Smooth muscle cell (in vitro differentiated cells): ENCODE results near the gene PCGF3. TPM values are rescaled to one million over a fixed set of nuclear protein-coding genes. Genes with fewer than 3 reads are reported as not detected.

Experiments
- DNase-seq: peaks from one replicate; lab custom pipeline; 2025; ENCODE audit not compliant: unreplicated experiment; lab: John Stamatoyannopoulos, UW
- H2AFZ ChIP-seq: fragments of 200-600 bp; sonication (generic); 2 replicates; pipeline ENCODE4 v1.6.0; 2016; ENCODE audit warnings: antibody characterized with exemption, low read depth, mild to moderate bottlenecking
- H3F3A ChIP-seq: fragments of 200-600 bp; sonication (generic); 2 replicates; pipeline ENCODE4 v1.6.0; 2017; ENCODE audit warnings: antibody characterized with exemption, low read depth
- H3K27ac ChIP-seq: fragments of 200-600 bp; sonication (generic); 2 replicates; pipeline ENCODE4 v1.5.1; 2016; ENCODE audit warnings: low read depth, mild to moderate bottlenecking
- H3K27me3 ChIP-seq: fragments of 200-600 bp; sonication (generic); 2 replicates; pipeline ENCODE4 v1.6.1; 2016; ENCODE audit warnings: low read depth, mild to moderate bottlenecking
- H3K36me3 ChIP-seq: fragments of 200-600 bp; sonication (generic); 2 replicates; pipeline ENCODE4 v1.5.1; 2016; ENCODE audit warnings: low read depth
- H3K4me1 ChIP-seq: fragments of 200-600 bp; sonication (generic); 2 replicates; pipeline ENCODE4 v1.5.1; 2016; ENCODE audit warnings: low read depth
- H3K4me2 ChIP-seq: fragments of 200-600 bp; sonication (generic); 2 replicates; pipeline ENCODE4 v1.6.0; 2016; ENCODE audit warnings: mild to moderate bottlenecking
- H3K4me3 ChIP-seq: fragments of 200-600 bp; sonication (generic); 2 replicates; pipeline ENCODE4 v1.5.1; 2016; ENCODE audit warnings: mild to moderate bottlenecking
- H3K79me2 ChIP-seq: fragments of 200-600 bp; sonication (generic); 2 replicates; pipeline ENCODE4 v1.6.0; 2016; ENCODE audit warnings: low read depth, mild to moderate bottlenecking
- H3K9ac ChIP-seq: fragments of 200-600 bp; sonication (generic); 2 replicates; pipeline ENCODE4 v1.6.0; 2016; ENCODE audit warnings: low read depth
- H3K9me3 ChIP-seq: fragments of 200-600 bp; sonication (generic); replicated peaks from 2 replicates; pipeline ENCODE4 v1.5.1; 2016; ENCODE audit warnings: low read depth
- H4K20me1 ChIP-seq: fragments of 200-600 bp; sonication (generic); 2 replicates; pipeline ENCODE4 v1.6.0; 2016; ENCODE audit warnings: low read depth
- CTCF ChIP-seq: fragments of 200-600 bp; sonication (generic); IDR thresholded peaks from 2 replicates; pipeline ENCODE4 v1.5.1; 2017; ENCODE audit warnings: borderline replicate concordance, mild to moderate bottlenecking, antibody characterized with exemption; ENCODE audit not compliant: insufficient read depth, poor library complexity, severe bottlenecking
- WGBS: methylation state at CpG from one replicate; pipeline ENCODE4 v1.1.7; 2016; ENCODE audit warnings: low lambda C conversion rate; 5-methylcytosine and 5-hydroxymethylcytosine counted together
- polyA plus RNA-seq: library from polyadenylated mRNA; unstranded; fragments of >200 nt; fragmentation: Nextera tagmentation; extraction: Ambion mirVana; gene quantifications from 2 replicates; pipeline ENCODE4 v1.2.1, GENCODE V29; 2016
- total RNA-seq: library from RNA; depleted of rRNA; stranded (reverse); fragments of >200 nt; gene quantifications from 2 replicates; pipeline ENCODE4 v1.2.3, GENCODE V29; 2014

The PCGF3 gene
- total and polyA plus RNA-seq, 2 experiments from 2014 or later = 29.6 to 45.4 TPM

GRCh38 chr4:790466-790820, 84.8 kb downstream of the PCGF3 start:
- no peaks in the 10 kb centered on the region for H3F3A ChIP-seq
- WGBS = 83% methylated on average over 8 of the region's 8 CpGs
- H3K4me1 ChIP-seq = peaks cover 14% of the 10 kb centered on the region
- H3K36me3 ChIP-seq = no peaks in the 10 kb centered on the region
- no peak for TF ChIP-seq CTCF
- no peaks in the 10 kb centered on the region for H3K9me3 ChIP-seq
- H3K27me3 ChIP-seq = peaks cover 74% of the 10 kb centered on the region
- no peak overlapping the region for H3K9ac ChIP-seq
- DNase-seq = no peak
- no peak overlapping the region for H2AFZ ChIP-seq
- no peak overlapping the region for H3K4me2 ChIP-seq
- no peak overlapping the region for H3K27ac ChIP-seq
- H4K20me1 ChIP-seq = no peaks in the 10 kb centered on the region
- H3K79me2 ChIP-seq = no peaks in the 10 kb centered on the region
- H3K4me3 ChIP-seq = no peak overlapping the region

DNA sequence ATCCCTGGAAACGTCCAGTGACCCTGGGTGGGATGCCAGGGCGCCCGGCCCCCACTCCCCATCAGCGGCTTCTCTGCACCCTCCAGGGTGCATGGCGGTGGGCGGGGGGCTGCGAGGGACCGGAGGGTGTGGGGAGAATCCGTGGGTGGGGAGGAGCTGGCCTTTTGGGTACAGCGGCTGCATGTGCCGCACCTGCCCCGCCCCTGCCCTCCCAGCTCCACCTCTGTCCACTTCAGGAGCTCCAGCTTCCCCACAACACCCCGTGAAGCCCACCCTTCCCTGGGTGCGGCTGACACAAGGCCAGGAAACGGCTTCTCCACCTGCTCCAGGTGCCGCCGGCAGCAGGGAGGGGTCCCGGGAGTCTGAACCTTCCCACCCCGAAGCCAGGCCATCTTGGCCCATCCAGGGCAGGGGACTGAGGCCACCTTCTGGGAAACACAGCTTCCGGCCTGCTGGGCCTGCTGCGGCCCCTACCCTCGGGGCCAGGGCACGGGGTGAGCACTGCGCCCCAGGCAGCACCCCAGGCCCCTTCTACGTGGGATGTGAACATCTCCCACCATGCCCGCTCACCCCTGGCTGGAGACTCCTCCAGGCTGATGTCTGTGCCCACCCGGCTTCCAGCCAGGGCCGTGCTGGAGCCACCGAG, 85.7 kb downstream of the PCGF3 start:
- Histone ChIP-seq H3K9ac (no peak overlapping the region), H3F3A (no peaks in the 10 kb centered on the region), H3K79me2 (no peaks in the 10 kb centered on the region), H3K27me3 (peaks cover 74% of the 10 kb centered on the region), H2AFZ (no peak overlapping the region), H3K9me3 (no peaks in the 10 kb centered on the region), H4K20me1 (no peaks in the 10 kb centered on the region), H3K36me3 (no peaks in the 10 kb centered on the region), H3K4me3 (no peak overlapping the region), H3K27ac (no peak overlapping the region), H3K4me2 (no peak overlapping the region), H3K4me1 (peaks cover 5% of the 10 kb centered on the region)
- TF ChIP-seq CTCF = no peak
- WGBS = 87% methylated on average over 24 of the region's 29 CpGs
- no peak for DNase-seq

DNA sequence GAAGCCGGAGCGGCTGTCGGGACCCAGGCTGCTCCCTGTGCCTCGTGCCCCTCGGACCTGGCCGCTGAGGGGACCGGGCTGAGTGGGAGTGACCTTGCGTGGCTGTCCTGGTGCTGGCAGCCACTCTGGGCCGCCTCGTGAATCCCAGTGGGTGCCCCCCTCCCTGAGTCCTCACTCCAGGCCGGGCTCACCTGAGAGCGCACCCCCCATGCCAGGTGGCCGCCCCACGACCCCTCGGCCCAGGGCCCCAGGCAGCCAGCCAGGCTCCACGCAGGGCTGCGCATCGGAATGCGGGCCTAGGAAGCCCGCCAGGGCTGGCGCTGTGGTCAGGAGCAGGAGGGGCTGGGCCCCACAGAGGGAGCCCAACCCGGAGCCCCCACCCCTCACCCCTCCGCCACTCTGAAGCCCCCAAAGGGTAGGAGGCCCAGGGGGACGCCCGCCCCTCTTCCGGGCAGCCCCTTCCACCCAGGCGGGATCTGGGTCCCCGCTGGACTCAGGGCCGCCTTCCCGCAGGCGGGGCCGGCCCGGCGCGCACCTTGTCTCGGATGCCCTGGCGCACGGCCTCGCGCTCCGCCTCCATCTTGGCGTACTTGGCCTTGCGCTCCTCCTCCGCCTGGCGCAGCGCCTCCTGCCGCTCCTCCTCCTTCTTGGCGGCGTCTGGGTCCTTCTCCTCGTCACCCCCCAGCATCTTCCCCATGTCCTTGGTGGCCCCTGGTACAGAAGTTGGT, 86.4 kb downstream of the PCGF3 start:
- Histone ChIP-seq H3K9me3 (no peaks in the 10 kb centered on the region), H4K20me1 (no peaks in the 10 kb centered on the region), H3K79me2 (no peaks in the 10 kb centered on the region), H3K27ac (no peak overlapping the region), H3K36me3 (no peaks in the 10 kb centered on the region), H3K27me3 (peaks cover 74% of the 10 kb centered on the region), H3K9ac (no peak overlapping the region), H3K4me3 (no peak overlapping the region), H3K4me2 (no peak overlapping the region), H3K4me1 (peaks cover 5% of the 10 kb centered on the region), H2AFZ (no peak overlapping the region), H3F3A (no peaks in the 10 kb centered on the region)
- no peak for TF ChIP-seq CTCF
- no peak for DNase-seq
- 66% methylated on average over 42 of the region's 50 CpGs for WGBS
